ENCODE data around the gene TRIM56.
A peak's percentile ranks its signal among the peaks of the same experiment; 100 is the strongest.
"Not testable (repeated sequence)": the region's sequence is repeated elsewhere in the genome, so short reads cannot be mapped to it uniquely, and the experiment has no call there.

TRIM56 gene

GRCh38 chr7:101085162-101085964, at the start of gene TRIM56:
TSS of gene TRIM56 (plus strand) at chr7:101085481. CDS start at chr7:101087313, 1,832 bp downstream.
- DNase-seq (ENCODE audit: low read depth in 2 of 2): peak; percentile 56 to 62

- DNase-seq (ENCODE audit: low read depth in 2 of 2): no peak
Measured at GRCh38 chr7:101035941-101036340, 49.3 kb upstream of the TRIM56 start.

- DNase-seq (ENCODE audit: low read depth in 2 of 2): not testable (repeated sequence)
Measured at GRCh38 chr7:101041283-101041682, 44.0 kb upstream of the TRIM56 start.

- peak; percentile 13 to 19 for DNase-seq (ENCODE audit: low read depth in 2 of 2)
Measured at GRCh38 chr7:101058355-101058754, 26.9 kb upstream of the TRIM56 start.

GRCh38 chr7:101059620-101059942, 25.7 kb upstream of the TRIM56 start:
- no peak for DNase-seq (ENCODE audit: low read depth in 2 of 2)

- DNase-seq (ENCODE audit: low read depth in 2 of 2): no peak
Measured at GRCh38 chr7:101060992-101061391, 24.3 kb upstream of the TRIM56 start.

GRCh38 chr7:101064176-101064550, 21.1 kb upstream of the TRIM56 start:
- DNase-seq (ENCODE audit: low read depth in 2 of 2): not testable (repeated sequence)

- not testable (repeated sequence) for DNase-seq (ENCODE audit: low read depth in 2 of 2)
Measured at GRCh38 chr7:101065162-101065561, 20.1 kb upstream of the TRIM56 start.

GRCh38 chr7:101066141-101066832, 19.0 kb upstream of the TRIM56 start:
- DNase-seq (ENCODE audit: low read depth in 2 of 2): no peak

- DNase-seq (ENCODE audit: low read depth in 2 of 2): no peak
Measured at GRCh38 chr7:101066833-101067177, 18.5 kb upstream of the TRIM56 start.

- DNase-seq (ENCODE audit: low read depth in 2 of 2): no peak
Measured at GRCh38 chr7:101068401-101068800, 16.9 kb upstream of the TRIM56 start.

GRCh38 chr7:101071362-101072104, 13.7 kb upstream of the TRIM56 start:
- DNase-seq (ENCODE audit: low read depth in 2 of 2): not testable (repeated sequence)

- DNase-seq (ENCODE audit: low read depth in 2 of 2): no peak
Measured at GRCh38 chr7:101075646-101076045, 9.6 kb upstream of the TRIM56 start.

- DNase-seq (ENCODE audit: low read depth in 2 of 2): not testable (repeated sequence)
Measured at GRCh38 chr7:101076183-101076582, 9.1 kb upstream of the TRIM56 start.

- DNase-seq (ENCODE audit: low read depth in 2 of 2): peak; percentile 61 to 84
Measured at GRCh38 chr7:101077303-101078086, 7.8 kb upstream of the TRIM56 start.

- no peak for DNase-seq (ENCODE audit: low read depth in 2 of 2)
Measured at GRCh38 chr7:101081432-101081831, 3.8 kb upstream of the TRIM56 start.

- no peak for DNase-seq (ENCODE audit: low read depth in 2 of 2)
Measured at GRCh38 chr7:101084865-101085161, 468 bp upstream of the TRIM56 start.

- DNase-seq (ENCODE audit: low read depth in 2 of 2): no peak
Measured at GRCh38 chr7:101087334-101088068, 2.2 kb downstream of the TRIM56 start.

- DNase-seq (ENCODE audit: low read depth in 2 of 2): no peak
Measured at GRCh38 chr7:101088069-101088425, 2.8 kb downstream of the TRIM56 start.

- no peak for DNase-seq (ENCODE audit: low read depth in 2 of 2)
Measured at GRCh38 chr7:101088858-101089529, 3.7 kb downstream of the TRIM56 start.

- no peak for DNase-seq (ENCODE audit: low read depth in 2 of 2)
Measured at GRCh38 chr7:101089876-101090275, 4.6 kb downstream of the TRIM56 start.
